Neutrophil (primary cell): Measurements from ENCODE around the gene SLC35F6.

ENCODE experiments used
- H3K27ac ChIP-seq: fragments of 200-600 bp; sonication (generic); 2 replicates; pipeline ENCODE4 v1.5.1; 2016; ENCODE audit warnings: mild to moderate bottlenecking, moderate library complexity
- H3K27me3 ChIP-seq: fragments of 200-600 bp; sonication (generic); 2 replicates; pipeline ENCODE4 v1.6.0; 2016; ENCODE audit warnings: mild to moderate bottlenecking
- H3K36me3 ChIP-seq: fragments of 200-600 bp; sonication (generic); 2 replicates; pipeline ENCODE4 v1.5.1; 2017
- H3K4me1 ChIP-seq, 2 experiments: fragments of 200-600 bp in 1 of 2; sonication (generic) in 1 of 2; 1 replicate in 1 of 2; 2 replicates in 1 of 2; pipeline versions ENCODE4 v1.5.1 to v1.6.1; 2013 to 2016; ENCODE audit warnings: low read depth in 1 of 2, low read length in 1 of 2, mild to moderate bottlenecking in 1 of 2, moderate library complexity in 1 of 2; ENCODE audit not compliant: control insufficient read depth in 1 of 2, insufficient read depth in 1 of 2
- H3K4me3 ChIP-seq, 2 experiments: fragments of 200-600 bp in 1 of 2; sonication (generic) in 1 of 2; 1 replicate in 1 of 2; 2 replicates in 1 of 2; pipeline ENCODE4 v1.5.1; 2013 to 2016; ENCODE audit warnings: low read depth in 1 of 2, low read length in 1 of 2, mild to moderate bottlenecking in 1 of 2, moderate library complexity in 1 of 2
- H3K9me3 ChIP-seq: fragments of 200-600 bp; sonication (generic); 2 replicates; pipeline ENCODE4 v1.5.1; 2016
- TF ChIP-seq, protein P1 (sequence below): fragments of 200-600 bp; sonication (generic); IDR thresholded peaks from 2 replicates; pipeline ENCODE4 v1.5.1; 2016; ENCODE audit warnings: antibody characterized with exemption

The SLC35F6 gene

DNA sequence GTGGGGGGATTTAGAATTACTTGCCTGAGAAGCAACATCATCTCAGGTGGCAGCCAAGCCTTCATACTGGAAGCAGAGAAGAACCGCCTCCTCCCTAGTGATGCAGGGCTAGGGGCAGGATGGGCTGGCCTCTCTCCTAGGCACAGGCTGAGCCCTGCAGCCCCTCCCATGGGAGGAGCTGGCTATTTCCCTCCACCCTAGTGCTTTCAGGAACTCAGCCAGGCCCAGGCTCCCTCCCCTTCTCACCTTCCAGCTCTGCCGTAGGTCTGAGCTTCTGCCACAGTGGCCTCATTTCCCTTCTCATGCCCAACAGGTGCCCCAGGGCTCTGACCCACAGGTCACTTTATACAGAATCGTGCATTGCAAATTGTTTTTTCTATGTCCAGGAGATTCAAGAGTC lies 52.8 kb downstream of the SLC35F6 start:
- Histone ChIP-seq H3K27ac (no peak overlapping the region), H3K9me3 (no peaks in the 10 kb centered on the region), H3K4me3 (no peak overlapping the region), H3K36me3 (no peaks in the 10 kb centered on the region), H3K27me3 (peaks cover 58% of the 10 kb centered on the region), H3K4me1 (no peaks in the 10 kb centered on the region)
- TF ChIP-seq, protein P1, sequence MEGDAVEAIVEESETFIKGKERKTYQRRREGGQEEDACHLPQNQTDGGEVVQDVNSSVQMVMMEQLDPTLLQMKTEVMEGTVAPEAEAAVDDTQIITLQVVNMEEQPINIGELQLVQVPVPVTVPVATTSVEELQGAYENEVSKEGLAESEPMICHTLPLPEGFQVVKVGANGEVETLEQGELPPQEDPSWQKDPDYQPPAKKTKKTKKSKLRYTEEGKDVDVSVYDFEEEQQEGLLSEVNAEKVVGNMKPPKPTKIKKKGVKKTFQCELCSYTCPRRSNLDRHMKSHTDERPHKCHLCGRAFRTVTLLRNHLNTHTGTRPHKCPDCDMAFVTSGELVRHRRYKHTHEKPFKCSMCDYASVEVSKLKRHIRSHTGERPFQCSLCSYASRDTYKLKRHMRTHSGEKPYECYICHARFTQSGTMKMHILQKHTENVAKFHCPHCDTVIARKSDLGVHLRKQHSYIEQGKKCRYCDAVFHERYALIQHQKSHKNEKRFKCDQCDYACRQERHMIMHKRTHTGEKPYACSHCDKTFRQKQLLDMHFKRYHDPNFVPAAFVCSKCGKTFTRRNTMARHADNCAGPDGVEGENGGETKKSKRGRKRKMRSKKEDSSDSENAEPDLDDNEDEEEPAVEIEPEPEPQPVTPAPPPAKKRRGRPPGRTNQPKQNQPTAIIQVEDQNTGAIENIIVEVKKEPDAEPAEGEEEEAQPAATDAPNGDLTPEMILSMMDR, result no peak

- Histone ChIP-seq H3K4me3 (no peak overlapping the region), H3K27ac (no peak overlapping the region), H3K36me3 (no peaks in the 10 kb centered on the region), H3K27me3 (peaks cover 53% of the 10 kb centered on the region), H3K9me3 (no peaks in the 10 kb centered on the region), H3K4me1 (no peaks in the 10 kb centered on the region)
- TF ChIP-seq, protein P1, result no peak
Measured at GRCh38 chr2:26818255-26818654, 54.2 kb downstream of the SLC35F6 start.

GRCh38 chr2:26818972-26819371 lies 54.9 kb downstream of the SLC35F6 start:
- Histone ChIP-seq H3K9me3 (no peaks in the 10 kb centered on the region), H3K27me3 (peaks cover 53% of the 10 kb centered on the region), H3K4me3 (no peak overlapping the region), H3K36me3 (no peaks in the 10 kb centered on the region), H3K4me1 (no peaks in the 10 kb centered on the region), H3K27ac (no peak overlapping the region)
- TF ChIP-seq, protein P1, result no peak

- no peaks in the 10 kb centered on the region for H3K9me3 ChIP-seq
- H3K27me3 ChIP-seq, result peaks cover 52% of the 10 kb centered on the region
- H3K36me3 ChIP-seq, result no peaks in the 10 kb centered on the region
- TF ChIP-seq, protein P1, result no peak
- H3K27ac ChIP-seq, result no peak overlapping the region
- H3K4me1 ChIP-seq, result no peaks in the 10 kb centered on the region
- no peak overlapping the region for H3K4me3 ChIP-seq
Measured at GRCh38 chr2:26820932-26821331, 56.8 kb downstream of the SLC35F6 start.

GRCh38 chr2:26822877-26823276 lies 58.8 kb downstream of the SLC35F6 start:
- Histone ChIP-seq H3K4me1 (no peaks in the 10 kb centered on the region), H3K9me3 (no peaks in the 10 kb centered on the region), H3K4me3 (no peak overlapping the region), H3K27ac (no peak overlapping the region), H3K27me3 (peaks cover 40% of the 10 kb centered on the region), H3K36me3 (no peaks in the 10 kb centered on the region)
- TF ChIP-seq, protein P1, result no peak
